BE2C (cell line): ENCODE measurements around the gene GTF3C6.
"Not testable (repeated sequence)": the region's sequence is repeated elsewhere in the genome, so short reads cannot be mapped to it uniquely, and the experiment has no call there.

Experiments used
- DNase-seq: peaks from one replicate; pipeline ENCODE4 v3.0.0-alpha.2; 2020
- H3K27me3 ChIP-seq: fragments of 250-450 bp; sonication (Bioruptor Pico); 2 replicates; pipeline ENCODE4 v1.5.1; 2020; ENCODE audit warnings: mild to moderate bottlenecking
- H3K36me3 ChIP-seq: fragments of 250-450 bp; sonication (Bioruptor Pico); 2 replicates; pipeline ENCODE4 v1.5.1; 2020; ENCODE audit warnings: mild to moderate bottlenecking
- H3K4me1 ChIP-seq: fragments of 250-450 bp; sonication (Bioruptor Pico); 2 replicates; pipeline ENCODE4 v1.5.1; 2020
- H3K4me3 ChIP-seq: 2 replicates; pipeline ENCODE4 v1.5.1; 2011; ENCODE audit warnings: low read depth, low read length
- H3K9me3 ChIP-seq: fragments of 250-450 bp; sonication (Bioruptor Pico); 2 replicates; pipeline ENCODE4 v1.5.1; 2020
- TF ChIP-seq, protein P1 (sequence below): IDR thresholded peaks from 2 replicates; pipeline ENCODE4 v1.5.1; 2012; ENCODE audit warnings: mild to moderate bottlenecking, low read depth, low read length

GTF3C6 gene

DNA sequence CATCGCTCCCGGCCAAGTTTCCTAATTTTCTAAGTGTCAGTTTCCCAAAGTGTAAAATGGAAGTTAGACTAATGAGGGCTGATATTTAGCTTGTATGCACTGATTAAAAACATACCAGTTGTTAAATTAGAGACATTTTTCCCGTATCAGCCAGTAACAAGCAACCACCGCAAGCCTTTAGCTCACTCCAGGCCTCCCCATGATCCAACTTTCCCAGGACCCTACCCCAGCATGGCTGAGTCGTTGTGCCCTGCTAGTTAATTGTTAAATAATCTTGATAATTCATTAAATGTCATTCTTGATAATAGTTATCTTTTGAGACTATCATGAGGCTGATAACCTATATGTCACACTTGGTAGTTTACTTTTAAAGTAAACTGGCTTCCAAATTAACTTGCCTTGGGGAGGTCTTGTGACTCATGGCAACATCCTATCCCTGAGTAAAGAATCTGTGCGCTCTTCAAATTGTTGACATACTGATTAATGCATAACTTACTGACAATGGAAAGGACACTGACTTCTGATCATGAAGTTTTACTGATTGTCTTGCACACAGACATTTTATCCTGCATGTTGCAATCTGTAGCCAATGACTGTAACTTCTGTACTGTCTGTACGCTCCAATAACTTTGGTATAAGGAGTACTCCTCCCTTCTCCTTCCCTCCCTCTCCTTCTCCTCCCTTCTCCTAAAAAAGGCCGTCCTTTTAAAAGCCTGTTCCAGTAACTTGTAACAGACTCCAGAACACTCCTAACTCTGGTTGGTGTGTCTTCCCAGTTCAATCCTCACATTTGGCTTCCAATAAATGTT lies 6.3 kb upstream of the GTF3C6 start:
- Histone ChIP-seq H3K27me3 (no peaks in the 10 kb centered on the region), H3K4me1 (no peaks in the 10 kb centered on the region), H3K9me3 (no peaks in the 10 kb centered on the region), H3K4me3 (no peak overlapping the region), H3K36me3 (no peaks in the 10 kb centered on the region)
- TF ChIP-seq, protein P1, sequence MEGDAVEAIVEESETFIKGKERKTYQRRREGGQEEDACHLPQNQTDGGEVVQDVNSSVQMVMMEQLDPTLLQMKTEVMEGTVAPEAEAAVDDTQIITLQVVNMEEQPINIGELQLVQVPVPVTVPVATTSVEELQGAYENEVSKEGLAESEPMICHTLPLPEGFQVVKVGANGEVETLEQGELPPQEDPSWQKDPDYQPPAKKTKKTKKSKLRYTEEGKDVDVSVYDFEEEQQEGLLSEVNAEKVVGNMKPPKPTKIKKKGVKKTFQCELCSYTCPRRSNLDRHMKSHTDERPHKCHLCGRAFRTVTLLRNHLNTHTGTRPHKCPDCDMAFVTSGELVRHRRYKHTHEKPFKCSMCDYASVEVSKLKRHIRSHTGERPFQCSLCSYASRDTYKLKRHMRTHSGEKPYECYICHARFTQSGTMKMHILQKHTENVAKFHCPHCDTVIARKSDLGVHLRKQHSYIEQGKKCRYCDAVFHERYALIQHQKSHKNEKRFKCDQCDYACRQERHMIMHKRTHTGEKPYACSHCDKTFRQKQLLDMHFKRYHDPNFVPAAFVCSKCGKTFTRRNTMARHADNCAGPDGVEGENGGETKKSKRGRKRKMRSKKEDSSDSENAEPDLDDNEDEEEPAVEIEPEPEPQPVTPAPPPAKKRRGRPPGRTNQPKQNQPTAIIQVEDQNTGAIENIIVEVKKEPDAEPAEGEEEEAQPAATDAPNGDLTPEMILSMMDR: no peak
- no peak for DNase-seq

DNA sequence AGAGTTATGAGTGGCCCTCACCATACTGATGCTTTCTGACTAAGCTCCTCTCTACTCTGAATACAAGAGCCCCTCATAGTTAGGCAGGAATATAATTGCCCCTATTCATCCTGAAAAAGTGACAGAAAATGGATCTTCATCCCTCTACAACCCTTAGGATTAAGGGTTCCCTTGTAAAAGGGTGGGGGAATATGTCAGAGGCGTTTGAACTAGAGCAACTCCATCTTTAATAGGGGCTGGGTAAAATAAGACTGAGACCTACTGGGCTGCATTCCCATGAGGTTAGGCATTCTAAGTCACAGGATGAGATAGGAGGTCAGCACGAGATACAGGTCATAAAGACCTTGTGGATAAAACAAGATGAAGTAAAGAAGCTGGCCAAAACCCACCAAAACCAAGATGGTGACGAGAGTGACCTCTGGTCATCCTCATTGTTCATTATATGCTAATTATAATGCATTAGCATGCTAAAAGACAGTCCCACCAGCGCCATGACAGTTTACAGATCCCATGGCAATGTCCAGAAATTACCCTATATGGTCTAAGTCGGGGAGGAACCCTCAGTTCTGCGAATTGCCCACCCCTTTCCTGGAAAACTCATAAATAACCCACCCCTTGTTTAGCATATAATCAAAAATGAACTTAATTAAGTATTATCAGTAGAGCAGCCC lies 4.7 kb upstream of the GTF3C6 start:
- no peaks in the 10 kb centered on the region for H3K27me3 ChIP-seq
- no peaks in the 10 kb centered on the region for H3K36me3 ChIP-seq
- DNase-seq: no peak
- H3K4me3 ChIP-seq: no peak overlapping the region
- no peaks in the 10 kb centered on the region for H3K9me3 ChIP-seq
- 0 out of 2 replicates have a peak, but pooled peaks cover 3% of the 10 kb centered on the region for H3K4me1 ChIP-seq
- TF ChIP-seq, protein P1: no peak

DNA sequence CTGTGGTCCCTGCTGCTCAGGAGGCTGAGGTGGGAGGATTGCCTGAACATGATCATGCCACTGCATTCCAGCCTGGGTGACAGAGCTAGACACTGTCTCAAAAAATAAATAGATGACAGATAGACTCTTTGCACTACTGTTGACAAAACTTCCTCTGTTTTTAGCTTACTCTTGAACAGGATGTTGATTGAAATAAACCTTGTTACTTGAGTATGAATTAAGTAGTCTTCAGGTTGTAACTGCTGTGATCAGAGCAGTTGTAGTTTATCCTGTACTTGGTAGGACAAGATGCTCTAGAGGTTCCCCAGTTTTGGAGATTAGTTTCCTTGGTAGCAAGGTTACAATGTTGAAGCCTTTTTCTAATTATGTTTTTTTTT lies 1.5 kb downstream of the GTF3C6 start:
- Histone ChIP-seq H3K9me3 (no peaks in the 10 kb centered on the region), H3K36me3 (peaks cover 38% of the 10 kb centered on the region), H3K4me1 (0 out of 2 replicates have a peak, but pooled peaks cover 3% of the 10 kb centered on the region), H3K27me3 (no peaks in the 10 kb centered on the region), H3K4me3 (no peak overlapping the region)
- DNase-seq: no peak
- TF ChIP-seq, protein P1: no peak

DNA sequence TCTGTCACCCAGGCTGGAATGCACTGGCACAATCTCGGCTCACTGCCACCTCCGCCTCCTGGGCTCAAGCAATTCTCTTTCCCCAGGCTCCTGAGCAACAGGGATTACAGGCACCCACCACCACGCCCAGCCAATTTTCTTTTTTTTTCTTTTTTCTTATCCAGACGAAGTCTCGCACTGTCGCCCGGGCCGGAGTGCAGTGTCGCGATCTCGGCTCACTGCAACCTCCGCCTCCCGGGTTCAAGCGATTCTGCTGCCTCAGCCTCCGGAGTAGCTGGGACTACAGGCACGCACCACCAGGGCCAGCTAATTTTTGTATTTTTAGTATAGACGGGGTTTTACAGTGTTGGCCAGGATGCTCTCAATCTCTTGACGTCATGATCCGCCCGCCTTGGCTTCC lies 4.1 kb downstream of the GTF3C6 start:
- not testable (repeated sequence) for DNase-seq, H3K27me3 ChIP-seq, H3K4me1 ChIP-seq, H3K4me3 ChIP-seq, H3K9me3 ChIP-seq
- H3K36me3 ChIP-seq: peaks cover 58% of the 10 kb centered on the region

DNA sequence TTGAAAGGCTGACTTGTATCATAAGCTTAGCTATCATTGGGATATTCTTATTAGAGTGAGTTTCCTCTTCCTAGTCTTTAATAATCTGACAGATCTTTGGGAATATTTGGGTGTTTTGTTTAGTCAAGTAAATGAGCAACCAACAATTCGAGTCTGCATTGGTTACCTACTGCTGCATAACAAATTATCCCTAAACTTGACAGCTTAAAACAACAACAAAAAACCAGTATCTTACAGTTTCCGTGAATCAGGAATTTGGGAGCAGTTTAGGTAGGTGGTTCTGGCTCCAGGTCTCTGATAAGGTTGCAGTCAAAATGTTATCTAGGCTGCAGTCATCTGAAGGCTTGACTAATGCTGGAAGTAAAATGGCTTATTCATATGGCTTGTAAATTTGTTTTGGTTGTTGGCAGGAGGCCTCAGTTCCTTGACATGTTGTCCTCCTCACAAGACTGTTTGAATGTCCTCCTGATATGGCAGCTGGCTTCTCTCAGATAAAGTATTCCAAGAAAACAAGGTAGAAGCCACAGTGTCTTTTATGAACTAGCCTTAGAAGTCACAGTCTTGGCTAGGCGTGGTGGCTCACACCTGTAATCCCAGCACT lies 7.2 kb downstream of the GTF3C6 start:
- TF ChIP-seq, protein P1: no peak
- Histone ChIP-seq H3K4me1 (no peaks in the 10 kb centered on the region), H3K4me3 (no peak overlapping the region), H3K27me3 (no peaks in the 10 kb centered on the region), H3K9me3 (no peaks in the 10 kb centered on the region), H3K36me3 (peaks cover 56% of the 10 kb centered on the region)
- DNase-seq: no peak

DNA sequence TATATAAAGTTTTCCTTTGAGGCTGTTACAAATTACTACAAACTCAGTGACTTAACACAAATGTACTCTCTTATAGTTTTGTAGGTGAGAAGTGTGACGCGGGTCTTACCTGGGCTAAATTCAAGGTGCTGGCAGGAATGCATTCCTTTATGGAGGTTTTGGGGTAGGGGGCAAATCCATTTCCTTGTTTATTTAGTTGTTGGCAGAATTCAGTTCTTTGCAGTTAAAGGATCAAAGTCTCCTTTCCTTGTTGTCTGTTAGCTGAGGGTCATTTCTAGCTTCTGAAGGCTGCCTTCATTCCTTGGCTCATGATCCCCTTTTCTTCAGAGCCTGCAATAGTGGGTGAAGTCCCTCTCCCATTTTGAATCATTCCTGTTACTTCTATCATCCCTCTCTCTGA lies 10.2 kb downstream of the GTF3C6 start:
- DNase-seq, H3K27me3 ChIP-seq, H3K4me1 ChIP-seq, H3K4me3 ChIP-seq, H3K9me3 ChIP-seq: not testable (repeated sequence)
- peaks cover 29% of the 10 kb centered on the region for H3K36me3 ChIP-seq

DNA sequence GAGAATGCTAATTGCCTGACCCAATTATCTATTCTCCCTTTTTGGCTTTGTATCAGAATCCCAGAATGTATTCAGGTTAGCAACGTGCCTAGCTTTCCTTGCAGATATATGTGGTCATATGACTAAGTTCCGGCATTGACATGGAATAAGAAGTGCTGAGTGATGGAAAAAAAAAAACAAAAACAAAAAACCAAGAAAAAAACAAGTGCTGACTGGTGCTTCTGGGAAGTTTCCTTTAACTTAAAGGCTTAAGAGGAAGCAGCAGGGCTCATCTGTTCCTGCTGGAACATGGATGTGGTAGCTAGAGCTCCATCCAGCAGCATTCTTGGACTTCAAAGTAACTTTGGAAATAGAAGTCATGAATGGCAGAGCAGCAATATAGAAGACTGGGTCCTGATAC lies 13.0 kb downstream of the GTF3C6 start:
- H3K4me1 ChIP-seq: no peaks in the 10 kb centered on the region
- TF ChIP-seq, protein P1: no peak
- H3K9me3 ChIP-seq: no peaks in the 10 kb centered on the region
- no peaks in the 10 kb centered on the region for H3K27me3 ChIP-seq
- H3K4me3 ChIP-seq: no peak overlapping the region
- peaks cover 11% of the 10 kb centered on the region for H3K36me3 ChIP-seq
- no peak for DNase-seq
